Tibial nerve (tissue), 4 donors: Measurements from ENCODE around the gene SYTL5. TPM values are rescaled to one million over a fixed set of nuclear protein-coding genes. Genes with fewer than 3 reads are reported as not detected.

ENCODE experiments used
- DNase-seq, 2 donors: peaks; one replicate each; pipeline ENCODE4 v3.0.0-alpha.2; 2019; ENCODE audit warnings: low spot score in 2 of 2
- H3K27ac ChIP-seq, 4 donors: fragments of 200-600 bp; sonication (generic) in 3 of 4; one replicate each; pipeline ENCODE4 v1.5.1; 2017 to 2019; ENCODE audit warnings: mild to moderate bottlenecking in 1 of 4
- H3K27me3 ChIP-seq, 2 donors: fragments of 200-600 bp; sonication (generic) in 1 of 2; one replicate each; pipeline versions ENCODE4 v1.5.1 to v1.6.0; 2017 to 2019
- H3K36me3 ChIP-seq, 3 donors: fragments of 200-600 bp; sonication (generic); one replicate each; pipeline ENCODE4 v1.5.1; 2018 to 2019
- H3K4me1 ChIP-seq, 4 donors: fragments of 200-600 bp; sonication (generic) in 3 of 4; one replicate each; pipeline ENCODE4 v1.5.1; 2017 to 2019
- H3K4me3 ChIP-seq, 4 donors: fragments of 200-600 bp; sonication (generic) in 3 of 4; one replicate each; pipeline ENCODE4 v1.5.1; 2017 to 2019; ENCODE audit warnings: mild to moderate bottlenecking in 1 of 4, moderate library complexity in 1 of 4
- H3K9me3 ChIP-seq, 4 donors: fragments of 200-600 bp; sonication (generic) in 3 of 4; one replicate each; pipeline ENCODE4 v1.5.1; 2017 to 2019
- CTCF ChIP-seq, 5 experiments: fragments of 200-600 bp in 3 of 5; fragments of 450-650 bp in 2 of 5; sonication (generic) in 3 of 5; IDR thresholded peaks; one replicate each; pipeline ENCODE4 v1.5.1; 2016 to 2019; ENCODE audit warnings: antibody characterized with exemption in 5 of 5, mild to moderate bottlenecking in 3 of 5, moderate library complexity in 2 of 5
- EP300 ChIP-seq, 2 donors: sonication (generic); formaldehyde crosslinking; IDR thresholded peaks; one replicate each; pipeline ENCODE4 v1.6.1; 2017; ENCODE audit warnings: antibody characterized with exemption in 2 of 2, mild to moderate bottlenecking in 1 of 2
- POLR2A ChIP-seq, 2 donors: fragments of 450-650 bp; IDR thresholded peaks; one replicate each; pipeline ENCODE4 v1.6.1; 2017; ENCODE audit warnings: antibody characterized with exemption in 2 of 2, mild to moderate bottlenecking in 2 of 2, moderate library complexity in 2 of 2
- WGBS, 2 donors: methylation state at CpG; one replicate each; pipeline ENCODE4 v1.1.5; 2018; 5-methylcytosine and 5-hydroxymethylcytosine counted together
- total RNA-seq, 4 donors: library from RNA; depleted of rRNA; stranded (reverse); fragments of >200 nt; gene quantifications; one replicate each; pipeline ENCODE4 v1.1.0, GENCODE V29; 2016

The SYTL5 gene
- total RNA-seq, 4 donors from 2014 or later, result 0.21 to 0.78 (median 0.37) TPM

GRCh38 chrX:38018766-38019425, 12.5 kb downstream of the SYTL5 start:
- DNase-seq, result no peak
- Histone ChIP-seq H3K9me3 (no peaks in the 10 kb centered on the region), H3K27me3 (no peaks in the 10 kb centered on the region), H3K4me1 (no peaks in the 10 kb centered on the region), H3K36me3 (no peaks in the 10 kb centered on the region), H3K4me3 (no peak overlapping the region), H3K27ac (peak overlapping the region in 1 of 4 donors; percentile 33)
- WGBS, 2 donors, result 47 to 53% methylated on average over 8 of the region's 8 CpGs
- TF ChIP-seq CTCF (IDR thresholded peaks at IDR 0.05) (no peak), POLR2A (IDR thresholded peaks at IDR 0.05) (no peak), EP300 (IDR thresholded peaks at IDR 0.05) (no peak)

GRCh38 chrX:38028300-38028699, 21.9 kb downstream of the SYTL5 start:
- no peak for TF ChIP-seq CTCF (IDR thresholded peaks at IDR 0.05)
- TF ChIP-seq POLR2A (IDR thresholded peaks at IDR 0.05), result no peak
- TF ChIP-seq EP300 (IDR thresholded peaks at IDR 0.05), result no peak
- H3K36me3 ChIP-seq, result no peaks in the 10 kb centered on the region
- DNase-seq, result no peak
- H3K27ac ChIP-seq, result no peak overlapping the region
- H3K4me1 ChIP-seq, result no peaks in the 10 kb centered on the region
- 18 to 39% methylated on average over 1 of the region's 1 CpG for WGBS, 2 donors
- H3K9me3 ChIP-seq, result no peaks in the 10 kb centered on the region
- H3K27me3 ChIP-seq, result peaks cover 0 to 4% of the 10 kb centered on the region in 2 donors
- no peak overlapping the region for H3K4me3 ChIP-seq

GRCh38 chrX:38036466-38036865, 30.1 kb downstream of the SYTL5 start:
- no peaks in the 10 kb centered on the region for H3K4me1 ChIP-seq
- H3K4me3 ChIP-seq, result no peak overlapping the region
- no peak for DNase-seq
- H3K9me3 ChIP-seq, result no peaks in the 10 kb centered on the region
- no peaks in the 10 kb centered on the region for H3K36me3 ChIP-seq
- peaks cover 0 to 4% of the 10 kb centered on the region in 2 donors for H3K27me3 ChIP-seq
- TF ChIP-seq EP300 (IDR thresholded peaks at IDR 0.05) (no peak), CTCF (IDR thresholded peaks at IDR 0.05) (no peak), POLR2A (IDR thresholded peaks at IDR 0.05) (no peak)
- 82 to 96% methylated on average over 2 of the region's 2 CpGs for WGBS, 2 donors
- no peak overlapping the region for H3K27ac ChIP-seq

- Histone ChIP-seq H3K27me3 (no peaks in the 10 kb centered on the region), H3K4me1 (no peaks in the 10 kb centered on the region), H3K9me3 (no peaks in the 10 kb centered on the region), H3K4me3 (no peak overlapping the region), H3K36me3 (no peaks in the 10 kb centered on the region), H3K27ac (no peak overlapping the region)
- DNase-seq, result no peak
- WGBS, 2 donors, result 47 to 51% methylated on average over 2 of the region's 2 CpGs
- no peak for TF ChIP-seq POLR2A (IDR thresholded peaks at IDR 0.05)
- TF ChIP-seq CTCF (IDR thresholded peaks at IDR 0.05), result no peak
Observed at GRCh38 chrX:38038501-38038900, 32.1 kb downstream of the SYTL5 start.

- Histone ChIP-seq H3K27me3 (no peaks in the 10 kb centered on the region), H3K27ac (no peak overlapping the region), H3K4me1 (no peaks in the 10 kb centered on the region), H3K4me3 (no peak overlapping the region), H3K9me3 (no peaks in the 10 kb centered on the region), H3K36me3 (no peaks in the 10 kb centered on the region)
- TF ChIP-seq EP300 (IDR thresholded peaks at IDR 0.05) (no peak), POLR2A (IDR thresholded peaks at IDR 0.05) (no peak), CTCF (IDR thresholded peaks at IDR 0.05) (no peak)
- no peak for DNase-seq
- 62 to 81% methylated on average over 3 of the region's 3 CpGs for WGBS, 2 donors
Observed at GRCh38 chrX:38041237-38041636, 34.9 kb downstream of the SYTL5 start.
